ENCODE data around the gene ZNF383. TPM values are rescaled to one million over a fixed set of nuclear protein-coding genes. Genes with fewer than 3 reads are reported as not detected.
"Not testable (repeated sequence)": the region's sequence is repeated elsewhere in the genome, so short reads cannot be mapped to it uniquely, and the experiment has no call there.

ZNF383 gene
- total RNA-seq = 7.2 and 9.4 TPM in 2 replicates
- 3.1 and 5.0 TPM in 2 replicates for polyA plus RNA-seq
- polyA plus RNA-seq (2012) = 2.8 and 3.3 TPM in 2 replicates
- polyA minus RNA-seq (ENCODE audit: low replicate concordance) = 3.1 and 4.6 TPM in 2 replicates

- H3K4me2 ChIP-seq (ENCODE audit: extremely low read depth, insufficient read depth, low read length) = peak within 1 kb of the TSS; percentile 89
- peaks cover 12% of the 10 kb centered on the region for H3K79me2 ChIP-seq (ENCODE audit: control insufficient read depth, insufficient read depth, low read length)
- peak within 1 kb of the TSS; percentile 90 for H3K9ac ChIP-seq (ENCODE audit: insufficient read depth, low read length)
- H3K27ac ChIP-seq (ENCODE audit: insufficient read depth, low read length) = peak within 1 kb of the TSS; percentile 84
- TF ChIP-seq EZH2 (IDR thresholded peaks at IDR 0.05; ENCODE audit: low read length, missing control alignments) = no peak
- TF ChIP-seq CTCF (conservative IDR thresholded peaks at IDR 0.05 in 1 of 2, IDR thresholded peaks at IDR 0.05 in 1 of 2; ENCODE audit: low read depth in 1 of 2, low read length in 2 of 2) = no peak
- peak; percentile 89 to 91 for DNase-seq (ENCODE audit: low read depth in 2 of 2)
- H3K4me3 ChIP-seq (replicated peaks in 1 of 4; ENCODE audit: control extremely low read depth in 1 of 4, insufficient read depth in 1 of 4, low read depth in 3 of 4, low read length in 4 of 4) = peak within 1 kb of the TSS; percentile 81 to 96 (median 92)
- no peaks in the 10 kb centered on the region for H3K9me3 ChIP-seq (ENCODE audit: control insufficient read depth, insufficient read depth, low read depth, low read length)
- H2AFZ ChIP-seq (ENCODE audit: low read length) = peak within 1 kb of the TSS; percentile 99
- H3K27me3 ChIP-seq (ENCODE audit: control insufficient read depth, insufficient read depth, low read length) = no peaks in the 10 kb centered on the region
- H4K20me1 ChIP-seq (ENCODE audit: control insufficient read depth, extremely low read depth, insufficient read depth, low read length) = no peaks in the 10 kb centered on the region
- H3K4me1 ChIP-seq (ENCODE audit: control insufficient read depth, extremely low read depth, insufficient read depth, low read length) = no peaks in the 10 kb centered on the region
- no peaks in the 10 kb centered on the region for H3K36me3 ChIP-seq (ENCODE audit: control insufficient read depth, insufficient read depth, low read length)
These were observed at the start of gene ZNF383 for GRCh38 chr19:37217775-37218591. ZNF383 (plus strand) TSS chr19:37218214; CDS start chr19:37230454, 12,240 bp downstream.

DNA sequence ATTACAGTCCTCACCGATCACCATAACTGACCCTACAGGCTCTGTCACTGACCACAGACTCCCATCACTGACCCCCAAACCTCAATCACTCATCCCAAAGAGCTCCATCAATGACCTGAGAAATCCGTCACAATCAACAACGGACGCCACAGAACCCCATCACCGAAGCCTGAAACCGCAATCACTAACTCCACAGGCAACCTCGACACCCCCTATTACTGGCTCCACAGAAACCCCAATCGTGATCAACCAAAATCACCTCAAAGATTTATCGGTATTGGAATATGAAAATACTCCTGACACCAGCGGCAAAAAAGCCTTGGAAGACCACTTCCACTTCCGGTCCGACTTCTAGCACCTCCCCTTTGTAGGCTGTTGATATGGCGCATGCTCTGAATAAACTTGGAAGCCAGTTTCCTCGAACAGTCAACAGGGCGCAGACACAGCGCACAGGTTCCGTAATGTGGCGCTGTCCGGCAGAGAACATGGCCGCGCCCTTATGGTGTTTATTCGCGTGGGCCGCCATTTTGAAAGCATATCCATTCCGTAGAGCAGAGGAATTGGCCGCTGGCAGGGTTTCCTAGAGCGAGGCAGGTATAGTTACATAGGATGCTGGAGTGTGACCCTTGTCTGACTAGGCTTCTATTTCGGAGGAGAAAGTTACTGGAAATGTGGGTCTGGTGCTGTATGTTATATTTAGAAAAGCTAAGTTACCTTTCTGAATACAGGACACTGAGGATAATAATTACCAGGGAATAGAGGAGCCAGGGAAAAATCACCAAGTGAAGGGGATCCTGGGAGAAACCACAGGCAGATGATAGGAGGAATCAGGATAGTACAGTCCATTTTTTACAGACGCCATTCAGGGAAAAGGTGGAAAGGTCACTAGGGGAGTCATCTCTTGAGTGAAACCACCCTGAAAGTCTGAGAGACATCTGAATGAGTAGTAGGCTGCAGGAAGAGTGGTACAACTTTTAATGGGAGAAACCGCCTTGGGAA lies 45.3 kb upstream of the ZNF383 start, which contains the start of gene ZNF585A:
Gene ZNF585A, minus strand, starts transcription at position 328 of the 999 bp plus-strand sequence. CDS start 2,785 bp downstream, outside the sequence.
- Histone ChIP-seq H3K4me1 (ENCODE audit: control insufficient read depth, extremely low read depth, insufficient read depth, low read length) (no peaks in the 10 kb centered on the region), H3K9me3 (ENCODE audit: control insufficient read depth, insufficient read depth, low read depth, low read length) (no peaks in the 10 kb centered on the region), H3K79me2 (ENCODE audit: control insufficient read depth, insufficient read depth, low read length) (no peaks in the 10 kb centered on the region), H3K27me3 (ENCODE audit: control insufficient read depth, insufficient read depth, low read length) (no peaks in the 10 kb centered on the region), H3K4me2 (ENCODE audit: extremely low read depth, insufficient read depth, low read length) (peak within 1 kb of the TSS; percentile 44), H3K36me3 (ENCODE audit: control insufficient read depth, insufficient read depth, low read length) (no peaks in the 10 kb centered on the region), H3K9ac (ENCODE audit: insufficient read depth, low read length) (peak within 1 kb of the TSS; percentile 59), H4K20me1 (ENCODE audit: control insufficient read depth, extremely low read depth, insufficient read depth, low read length) (no peaks in the 10 kb centered on the region), H3K27ac (ENCODE audit: insufficient read depth, low read length) (peak within 1 kb of the TSS; percentile 65), H3K4me3 (replicated peaks in 1 of 4; ENCODE audit: control extremely low read depth in 1 of 4, insufficient read depth in 1 of 4, low read depth in 3 of 4, low read length in 4 of 4) (peak within 1 kb of the TSS; percentile 73 to 89 (median 80)), H2AFZ (ENCODE audit: low read length) (peak within 1 kb of the TSS; percentile 92)
- DNase-seq (ENCODE audit: low read depth in 2 of 2) = peak; percentile 98
- TF ChIP-seq EZH2 (IDR thresholded peaks at IDR 0.05; ENCODE audit: low read length, missing control alignments) (no peak), CTCF (conservative IDR thresholded peaks at IDR 0.05 in 1 of 2, IDR thresholded peaks at IDR 0.05 in 1 of 2; ENCODE audit: low read depth in 1 of 2, low read length in 2 of 2) (peak; percentile 24 to 41)

DNA sequence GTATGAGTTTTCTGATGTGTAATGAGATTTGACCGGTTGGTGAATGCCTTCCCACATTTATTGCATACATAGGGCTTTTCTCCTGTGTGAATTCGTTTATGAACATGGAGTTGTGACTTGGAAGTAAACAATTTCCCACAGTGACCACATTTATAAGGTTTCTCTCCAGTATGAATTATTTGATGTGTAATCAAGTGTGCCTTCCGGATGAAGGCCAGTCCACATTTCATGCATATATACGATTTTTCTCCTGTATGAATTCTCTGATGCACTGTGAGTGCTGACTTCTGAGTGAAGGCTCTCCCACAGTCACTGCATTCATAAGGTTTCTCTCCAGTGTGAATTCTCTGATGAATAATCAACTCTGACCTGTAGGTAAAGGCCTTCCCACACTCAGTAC lies 31.9 kb upstream of the ZNF383 start:
- H3K9ac ChIP-seq (ENCODE audit: insufficient read depth, low read length); H3K27me3 ChIP-seq (ENCODE audit: control insufficient read depth, insufficient read depth, low read length); H3K9me3 ChIP-seq (ENCODE audit: control insufficient read depth, insufficient read depth, low read depth, low read length); H4K20me1 ChIP-seq (ENCODE audit: control insufficient read depth, extremely low read depth, insufficient read depth, low read length); H3K4me3 ChIP-seq (replicated peaks in 1 of 4; ENCODE audit: control extremely low read depth in 1 of 4, insufficient read depth in 1 of 4, low read depth in 3 of 4, low read length in 4 of 4); H3K79me2 ChIP-seq (ENCODE audit: control insufficient read depth, insufficient read depth, low read length); H3K4me2 ChIP-seq (ENCODE audit: extremely low read depth, insufficient read depth, low read length); H3K27ac ChIP-seq (ENCODE audit: insufficient read depth, low read length); H2AFZ ChIP-seq (ENCODE audit: low read length); DNase-seq (ENCODE audit: low read depth in 2 of 2); H3K36me3 ChIP-seq (ENCODE audit: control insufficient read depth, insufficient read depth, low read length); H3K4me1 ChIP-seq (ENCODE audit: control insufficient read depth, extremely low read depth, insufficient read depth, low read length): not testable (repeated sequence)

- not testable (repeated sequence) for H3K27me3 ChIP-seq (ENCODE audit: control insufficient read depth, insufficient read depth, low read length); H2AFZ ChIP-seq (ENCODE audit: low read length); H3K4me1 ChIP-seq (ENCODE audit: control insufficient read depth, extremely low read depth, insufficient read depth, low read length); H3K36me3 ChIP-seq (ENCODE audit: control insufficient read depth, insufficient read depth, low read length); H4K20me1 ChIP-seq (ENCODE audit: control insufficient read depth, extremely low read depth, insufficient read depth, low read length); H3K9me3 ChIP-seq (ENCODE audit: control insufficient read depth, insufficient read depth, low read depth, low read length); H3K79me2 ChIP-seq (ENCODE audit: control insufficient read depth, insufficient read depth, low read length); H3K9ac ChIP-seq (ENCODE audit: insufficient read depth, low read length); H3K4me3 ChIP-seq (replicated peaks in 1 of 4; ENCODE audit: control extremely low read depth in 1 of 4, insufficient read depth in 1 of 4, low read depth in 3 of 4, low read length in 4 of 4); H3K27ac ChIP-seq (ENCODE audit: insufficient read depth, low read length); DNase-seq (ENCODE audit: low read depth in 2 of 2); H3K4me2 ChIP-seq (ENCODE audit: extremely low read depth, insufficient read depth, low read length)
These were observed 22.8 kb upstream of the ZNF383 start for GRCh38 chr19:37195248-37195647.
